ENCODE measurements around the gene ANKS1B.

- TF ChIP-seq POLR2A (IDR thresholded peaks at IDR 0.05) (no peak), CTCF (IDR thresholded peaks at IDR 0.05) (no peak)
These were observed 386.0 kb downstream of the ANKS1B start for GRCh38 chr12:99598785-99599184.
